Measurements from ENCODE around the gene FGF14.

DNA sequence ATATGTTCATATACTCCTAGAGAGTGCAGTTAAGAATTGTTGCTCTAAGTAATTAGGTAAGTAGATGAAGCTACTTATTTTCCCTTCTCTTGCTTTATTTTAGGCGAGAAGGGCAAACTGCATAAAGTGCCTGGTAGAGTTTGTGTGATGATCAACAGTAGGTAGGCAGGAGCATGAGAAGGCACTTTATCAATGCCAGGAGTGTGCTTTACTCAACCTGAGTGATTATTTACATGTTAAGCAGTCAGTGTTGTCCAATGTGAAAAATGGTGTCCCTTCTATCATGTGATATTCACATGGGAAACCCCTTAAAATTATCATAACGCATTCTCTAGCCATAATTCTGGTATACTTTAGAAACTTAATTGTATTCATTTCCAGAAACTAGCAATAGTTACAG, 655.3 kb downstream of the FGF14 start:
- TF ChIP-seq, protein P1, sequence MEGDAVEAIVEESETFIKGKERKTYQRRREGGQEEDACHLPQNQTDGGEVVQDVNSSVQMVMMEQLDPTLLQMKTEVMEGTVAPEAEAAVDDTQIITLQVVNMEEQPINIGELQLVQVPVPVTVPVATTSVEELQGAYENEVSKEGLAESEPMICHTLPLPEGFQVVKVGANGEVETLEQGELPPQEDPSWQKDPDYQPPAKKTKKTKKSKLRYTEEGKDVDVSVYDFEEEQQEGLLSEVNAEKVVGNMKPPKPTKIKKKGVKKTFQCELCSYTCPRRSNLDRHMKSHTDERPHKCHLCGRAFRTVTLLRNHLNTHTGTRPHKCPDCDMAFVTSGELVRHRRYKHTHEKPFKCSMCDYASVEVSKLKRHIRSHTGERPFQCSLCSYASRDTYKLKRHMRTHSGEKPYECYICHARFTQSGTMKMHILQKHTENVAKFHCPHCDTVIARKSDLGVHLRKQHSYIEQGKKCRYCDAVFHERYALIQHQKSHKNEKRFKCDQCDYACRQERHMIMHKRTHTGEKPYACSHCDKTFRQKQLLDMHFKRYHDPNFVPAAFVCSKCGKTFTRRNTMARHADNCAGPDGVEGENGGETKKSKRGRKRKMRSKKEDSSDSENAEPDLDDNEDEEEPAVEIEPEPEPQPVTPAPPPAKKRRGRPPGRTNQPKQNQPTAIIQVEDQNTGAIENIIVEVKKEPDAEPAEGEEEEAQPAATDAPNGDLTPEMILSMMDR (IDR thresholded peaks at IDR 0.05; ENCODE audit: low read depth, low read length) = no peak
- TF ChIP-seq EZH2phosphoT487 (IDR thresholded peaks at IDR 0.05; ENCODE audit: low read depth) = no peak
